A549 (cell line): ENCODE results near the gene NID1. TPM values are rescaled to one million over a fixed set of nuclear protein-coding genes. Genes with fewer than 3 reads are reported as not detected.

Experiments
- ATAC-seq, 2 experiments: fragments of 200-7000 bp in 1 of 2; fragments of >200 bp in 1 of 2; cut with Nextera tagmentation in 1 of 2; cut with Tn5 transposase in 1 of 2; 3 replicates each; pipeline versions ENCODE4 v1.8.0 to v1.9.1; 2018 to 2020; ENCODE audit warnings: mild to moderate bottlenecking in 1 of 2, moderate library complexity in 1 of 2
- CTCF ChIA-PET: fragments of 300-600 bp; sonication (Branson Sonifier 250); formaldehyde crosslinking; extraction: SDS; loops from one replicate; lab custom pipeline; 2021; ENCODE audit warnings: antibody characterized with exemption, inconsistent platforms; lab: Yijun Ruan, JAX
- POLR2A ChIA-PET: fragments of 350-600 bp; formaldehyde crosslinking; extraction: SDS; loops from one replicate; lab custom pipeline; 2021; ENCODE audit warnings: antibody characterized with exemption, inconsistent platforms; lab: Yijun Ruan, JAX
- DNase-seq, 2 experiments: peaks; one replicate each; pipeline versions ENCODE4 v3.0.0 to v3.0.0-alpha.2; 2011 to 2016; ENCODE audit warnings: low read depth in 1 of 2, low spot score in 1 of 2
- FAIRE-seq: peaks from 2 replicates; lab custom pipeline; 2011; peaks lifted over from hg19 to GRCh38; lab: Jason Lieb, UNC
- H3K27ac ChIP-seq, 2 experiments: fragments of >200 bp; sonication (Bioruptor Twin); formaldehyde crosslinking; 3 replicates each; pipeline ENCODE4 v1.5.1; 2016 to 2017
- H3K4me1 ChIP-seq: fragments of >200 bp; sonication (Bioruptor Twin); formaldehyde crosslinking; 3 replicates; pipeline ENCODE4 v1.6.1; 2016
- H3K4me2 ChIP-seq: fragments of >200 bp; sonication (Bioruptor Twin); formaldehyde crosslinking; 3 replicates; pipeline ENCODE4 v1.6.1; 2016
- H3K4me3 ChIP-seq: fragments of >200 bp; sonication (Bioruptor Twin); formaldehyde crosslinking; 3 replicates; pipeline ENCODE4 v1.5.1; 2016
- H3K9me3 ChIP-seq: fragments of >200 bp; sonication (Bioruptor Twin); formaldehyde crosslinking; 3 replicates; pipeline ENCODE4 v1.6.1; 2016
- BHLHE40 ChIP-seq: IDR thresholded peaks from 2 replicates; pipeline ENCODE4 v1.6.1; 2012; ENCODE audit warnings: low read depth, low read length, inconsistent platforms
- CHD4 ChIP-seq: fragments of 200-600 bp; sonication (generic); IDR thresholded peaks from 2 replicates; pipeline ENCODE4 v1.6.1; 2016; ENCODE audit warnings: antibody characterized with exemption, mild to moderate bottlenecking, borderline replicate concordance
- CTCF ChIP-seq: fragments of >200 bp; sonication (Bioruptor Twin); formaldehyde crosslinking; IDR thresholded peaks from 3 replicates; pipeline ENCODE4 v1.5.1; 2016
- ELK1 ChIP-seq: fragments of 150-350 bp; IDR thresholded peaks from 2 replicates; pipeline ENCODE4 v1.6.1; 2014; ENCODE audit warnings: low read depth, mild to moderate bottlenecking, low read length
- FOSL2 ChIP-seq, 2 experiments: fragments of 450-650 bp in 1 of 2; fragments of >200 bp in 1 of 2; sonication (Bioruptor Twin) in 1 of 2; formaldehyde crosslinking; IDR thresholded peaks; 2 replicates each; pipeline versions ENCODE4 v1.5.0 to v1.6.1; 2016 to 2020; ENCODE audit warnings: mild to moderate bottlenecking in 1 of 2, moderate library complexity in 1 of 2
- FOXS1 ChIP-seq: fragments of 250-450 bp; sonication (Bioruptor Pico); IDR thresholded peaks from 2 replicates; pipeline ENCODE4 v1.5.0; 2020; ENCODE audit warnings: mild to moderate bottlenecking, moderate library complexity
- HDAC2 ChIP-seq: fragments of 200-600 bp; sonication (generic); IDR thresholded peaks from 2 replicates; pipeline ENCODE4 v1.6.1; 2016
- HEYL ChIP-seq: fragments of 250-450 bp; sonication (Bioruptor Pico); IDR thresholded peaks from 2 replicates; pipeline ENCODE4 v1.8.0; 2021; ENCODE audit warnings: mild to moderate bottlenecking, moderate library complexity
- HOXB13 ChIP-seq: fragments of 250-450 bp; sonication (Bioruptor Pico); IDR thresholded peaks from 2 replicates; pipeline ENCODE4 v1.5.0; 2020; ENCODE audit warnings: low read depth, mild to moderate bottlenecking, moderate library complexity
- JUN ChIP-seq, 2 experiments: fragments of >200 bp; sonication (Bioruptor Twin); formaldehyde crosslinking; IDR thresholded peaks; 2 replicates in 1 of 2; 3 replicates in 1 of 2; pipeline ENCODE4 v1.6.1; 2016 to 2017
- JUNB ChIP-seq: fragments of >200 bp; sonication (Bioruptor Twin); formaldehyde crosslinking; IDR thresholded peaks from 2 replicates; pipeline ENCODE4 v1.6.1; 2016
- MAZ ChIP-seq: fragments of 150-350 bp; IDR thresholded peaks from 2 replicates; pipeline ENCODE4 v1.6.1; 2014; ENCODE audit warnings: antibody characterized with exemption, low read depth, low read length, borderline replicate concordance
- NFE2L2 ChIP-seq: fragments of 150-350 bp; conservative IDR thresholded peaks from 2 replicates; pipeline ENCODE4 v1.6.1; 2014; ENCODE audit warnings: low read length
- NPAS2 ChIP-seq: fragments of 250-450 bp; sonication (Bioruptor Pico); IDR thresholded peaks from 2 replicates; pipeline ENCODE4 v1.8.0; 2022; ENCODE audit warnings: mild to moderate bottlenecking, moderate library complexity, borderline replicate concordance
- POLR2A ChIP-seq: IDR thresholded peaks from 2 replicates; pipeline ENCODE4 v1.6.1; 2012; ENCODE audit warnings: mild to moderate bottlenecking, low read length
- RCOR1 ChIP-seq: fragments of 150-350 bp; IDR thresholded peaks from 2 replicates; pipeline ENCODE4 v1.6.1; 2014; ENCODE audit warnings: antibody characterized with exemption, low read length, low read depth
- RFX5 ChIP-seq: fragments of 450-650 bp; IDR thresholded peaks from 2 replicates; pipeline ENCODE4 v1.7.1; 2014; ENCODE audit warnings: antibody characterized with exemption, mild to moderate bottlenecking, moderate library complexity
- RNF2 ChIP-seq: fragments of 200-600 bp; sonication (generic); IDR thresholded peaks from 2 replicates; pipeline ENCODE4 v1.6.1; 2016; ENCODE audit warnings: low read depth, mild to moderate bottlenecking, antibody characterized with exemption, moderate library complexity, borderline replicate concordance
- SMC3 ChIP-seq: fragments of >200 bp; sonication (Bioruptor Twin); formaldehyde crosslinking; IDR thresholded peaks from 3 replicates; pipeline ENCODE4 v1.6.1; 2018; ENCODE audit warnings: inconsistent platforms
- SREBF2 ChIP-seq: fragments of 450-650 bp; IDR thresholded peaks from 2 replicates; pipeline ENCODE4 v1.6.1; 2014; ENCODE audit warnings: mild to moderate bottlenecking, moderate library complexity
- TP53 ChIP-seq: fragments of 250-450 bp; sonication (Bioruptor Pico); IDR thresholded peaks from 2 replicates; pipeline ENCODE4 v1.5.0; 2021; ENCODE audit warnings: mild to moderate bottlenecking, moderate library complexity
- WGBS: methylation state at CpG from one replicate; pipeline ENCODE4 v1.1.6; 2017; ENCODE audit errors: missing lambda C conversion rate; 5-methylcytosine and 5-hydroxymethylcytosine counted together
- polyA plus RNA-seq, 4 experiments: library from polyadenylated mRNA; depleted of rRNA in 3 of 4; stranded (reverse); fragments of >200 nt; fragmentation: RNase III in 1 of 4; extraction: RNeasy Plus Mini Kit Qiagen cat#74134 plus additional on column Dnase treatment in 1 of 4; gene quantifications; 2 replicates in 3 of 4; 3 replicates in 1 of 4; pipeline ENCODE4 v1.2.3, GENCODE V29; 2011 to 2017
- TF ChIP-seq, protein P1 (sequence below): fragments of 450-650 bp; IDR thresholded peaks from 2 replicates; pipeline ENCODE4 v1.6.1; 2014; ENCODE audit warnings: antibody characterized with exemption
- TF ChIP-seq, protein P2 (sequence below): fragments of >200 bp; sonication (Bioruptor Twin); formaldehyde crosslinking; IDR thresholded peaks from 3 replicates; pipeline ENCODE4 v1.6.1; 2016
- TF ChIP-seq, protein P3 (sequence below): IDR thresholded peaks from 2 replicates; pipeline ENCODE4 v1.6.1; 2012

NID1 gene
- polyA plus RNA-seq, 2 of the 4 experiments (the other 2 are of a cell fraction) = 6.8 to 10.5 TPM

DNA sequence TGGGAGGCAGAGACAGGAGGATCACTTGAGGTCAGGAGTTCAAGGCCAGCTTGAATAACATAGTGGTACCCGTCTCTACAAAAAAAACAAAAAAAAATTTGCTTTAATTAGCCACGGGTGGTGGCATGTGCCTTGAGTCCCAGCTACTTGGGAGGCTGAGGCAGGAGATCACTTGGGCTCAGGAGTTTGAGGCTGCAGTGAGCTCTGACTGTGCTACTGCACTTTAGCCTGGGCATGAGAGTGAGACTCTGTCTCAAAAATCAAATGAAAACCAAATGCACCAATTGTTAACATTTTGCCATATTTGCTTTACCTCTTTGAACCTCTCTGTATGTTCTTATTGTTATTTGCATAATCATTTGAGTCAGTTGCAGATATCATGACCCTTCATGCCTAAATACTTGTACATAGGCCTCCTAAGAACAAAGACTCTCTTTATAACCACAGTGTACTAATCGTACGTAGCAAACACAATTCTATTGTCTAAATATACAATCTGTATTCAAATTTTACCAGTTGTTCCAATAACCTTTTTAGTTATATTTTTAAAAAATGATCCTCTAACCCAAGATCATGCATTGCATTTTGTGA lies 8.5 kb upstream of the NID1 start:
- Histone ChIP-seq H3K4me2 (no peak overlapping the region), H3K27ac (no peak overlapping the region), H3K4me1 (no peaks in the 10 kb centered on the region), H3K9me3 (no peaks in the 10 kb centered on the region), H3K4me3 (no peak overlapping the region)
- POLR2A ChIA-PET = interaction anchor here (0.7 kb wide), 1 partner anchor 1615 kb away, joined by 4 read pairs; no protein-coding TSS in a partner anchor
- DNase-seq (no peak), FAIRE-seq (no peak), ATAC-seq (no peak)
- TF ChIP-seq HEYL (no peak), NFE2L2 (no peak), FOXS1 (CRISPR knock-in tag) (no peak), TP53 (CRISPR knock-in tag) (no peak), NPAS2 (CRISPR knock-in tag) (no peak), JUNB (no peak), SMC3 (no peak), HDAC2 (no peak), ELK1 (no peak), SREBF2 (no peak)
- TF ChIP-seq, protein P1, sequence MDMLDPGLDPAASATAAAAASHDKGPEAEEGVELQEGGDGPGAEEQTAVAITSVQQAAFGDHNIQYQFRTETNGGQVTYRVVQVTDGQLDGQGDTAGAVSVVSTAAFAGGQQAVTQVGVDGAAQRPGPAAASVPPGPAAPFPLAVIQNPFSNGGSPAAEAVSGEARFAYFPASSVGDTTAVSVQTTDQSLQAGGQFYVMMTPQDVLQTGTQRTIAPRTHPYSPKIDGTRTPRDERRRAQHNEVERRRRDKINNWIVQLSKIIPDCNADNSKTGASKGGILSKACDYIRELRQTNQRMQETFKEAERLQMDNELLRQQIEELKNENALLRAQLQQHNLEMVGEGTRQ = no peak
- WGBS = 85% methylated on average over 4 of the region's 4 CpGs
- CTCF ChIA-PET = no interaction called here

- no peak for DNase-seq
- WGBS = 84% methylated on average over 5 of the region's 5 CpGs
- TF ChIP-seq NFE2L2 (no peak), HOXB13 (CRISPR knock-in tag) (no peak), RCOR1 (no peak), JUN (IDR thresholded peaks at IDR 0.05) (no peak), RFX5 (no peak), HEYL (no peak), BHLHE40 (no peak), POLR2A (no peak), FOSL2 (IDR thresholded peaks at IDR 0.05) (no peak), FOSL2 (CRISPR knock-in tag; IDR thresholded peaks at IDR 0.05) (no peak), CTCF (no peak), RNF2 (no peak), SMC3 (no peak), CHD4 (no peak), MAZ (no peak)
- TF ChIP-seq, protein P2, sequence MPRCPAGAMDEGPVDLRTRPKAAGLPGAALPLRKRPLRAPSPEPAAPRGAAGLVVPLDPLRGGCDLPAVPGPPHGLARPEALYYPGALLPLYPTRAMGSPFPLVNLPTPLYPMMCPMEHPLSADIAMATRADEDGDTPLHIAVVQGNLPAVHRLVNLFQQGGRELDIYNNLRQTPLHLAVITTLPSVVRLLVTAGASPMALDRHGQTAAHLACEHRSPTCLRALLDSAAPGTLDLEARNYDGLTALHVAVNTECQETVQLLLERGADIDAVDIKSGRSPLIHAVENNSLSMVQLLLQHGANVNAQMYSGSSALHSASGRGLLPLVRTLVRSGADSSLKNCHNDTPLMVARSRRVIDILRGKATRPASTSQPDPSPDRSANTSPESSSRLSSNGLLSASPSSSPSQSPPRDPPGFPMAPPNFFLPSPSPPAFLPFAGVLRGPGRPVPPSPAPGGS = no peak
- TF ChIP-seq, protein P3, sequence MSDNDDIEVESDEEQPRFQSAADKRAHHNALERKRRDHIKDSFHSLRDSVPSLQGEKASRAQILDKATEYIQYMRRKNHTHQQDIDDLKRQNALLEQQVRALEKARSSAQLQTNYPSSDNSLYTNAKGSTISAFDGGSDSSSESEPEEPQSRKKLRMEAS = no peak
- POLR2A ChIA-PET = no interaction called here
- no peak overlapping the region for H3K27ac ChIP-seq
- no peak for ATAC-seq
- H3K4me3 ChIP-seq = no peak overlapping the region
- no peaks in the 10 kb centered on the region for H3K4me1 ChIP-seq
- FAIRE-seq = no peak
- CTCF ChIA-PET = no interaction called here
- H3K9me3 ChIP-seq = no peaks in the 10 kb centered on the region
- no peak overlapping the region for H3K4me2 ChIP-seq
Measured at GRCh38 chr1:236072001-236072400, 7.1 kb upstream of the NID1 start.
